ENCODE results near the gene RBM20.

DNA sequence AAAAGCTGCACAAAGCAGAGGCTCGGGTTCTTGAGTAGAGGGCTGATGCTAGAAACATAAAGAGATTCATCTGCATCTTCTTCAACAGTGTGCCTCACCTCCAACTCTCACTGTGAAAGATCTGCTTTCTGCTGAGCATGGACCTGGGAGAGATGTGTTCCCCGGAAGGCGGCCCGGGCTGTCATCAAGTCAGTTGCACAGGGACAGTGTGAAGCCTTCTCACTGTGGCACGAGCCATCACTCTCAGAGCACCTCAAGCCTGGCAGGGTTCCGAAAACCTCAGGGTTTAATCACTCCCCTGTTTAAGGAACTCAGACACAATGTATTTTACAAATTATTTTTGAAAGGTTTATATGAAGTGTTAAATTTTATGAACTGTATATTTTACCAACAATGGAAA lies 98.7 kb downstream of the RBM20 start:
- TF ChIP-seq, protein P1, sequence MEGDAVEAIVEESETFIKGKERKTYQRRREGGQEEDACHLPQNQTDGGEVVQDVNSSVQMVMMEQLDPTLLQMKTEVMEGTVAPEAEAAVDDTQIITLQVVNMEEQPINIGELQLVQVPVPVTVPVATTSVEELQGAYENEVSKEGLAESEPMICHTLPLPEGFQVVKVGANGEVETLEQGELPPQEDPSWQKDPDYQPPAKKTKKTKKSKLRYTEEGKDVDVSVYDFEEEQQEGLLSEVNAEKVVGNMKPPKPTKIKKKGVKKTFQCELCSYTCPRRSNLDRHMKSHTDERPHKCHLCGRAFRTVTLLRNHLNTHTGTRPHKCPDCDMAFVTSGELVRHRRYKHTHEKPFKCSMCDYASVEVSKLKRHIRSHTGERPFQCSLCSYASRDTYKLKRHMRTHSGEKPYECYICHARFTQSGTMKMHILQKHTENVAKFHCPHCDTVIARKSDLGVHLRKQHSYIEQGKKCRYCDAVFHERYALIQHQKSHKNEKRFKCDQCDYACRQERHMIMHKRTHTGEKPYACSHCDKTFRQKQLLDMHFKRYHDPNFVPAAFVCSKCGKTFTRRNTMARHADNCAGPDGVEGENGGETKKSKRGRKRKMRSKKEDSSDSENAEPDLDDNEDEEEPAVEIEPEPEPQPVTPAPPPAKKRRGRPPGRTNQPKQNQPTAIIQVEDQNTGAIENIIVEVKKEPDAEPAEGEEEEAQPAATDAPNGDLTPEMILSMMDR (optimal IDR thresholded peaks at IDR 0.05 in 1 of 3, IDR thresholded peaks at IDR 0.05 in 1 of 3, conservative IDR thresholded peaks at IDR 0.05 in 1 of 3; ENCODE audit: extremely low read depth in 1 of 3, insufficient read depth in 2 of 3, low read length in 3 of 3): no peak
- no peak for TF ChIP-seq EZH2 (IDR thresholded peaks at IDR 0.05; ENCODE audit: low read length)

Data from keratinocyte (primary cell).